HL-60 (cell line): ENCODE results near the gene ST6GALNAC4.

ENCODE experiments used
- CTCF ChIP-seq: IDR thresholded peaks from one replicate; pipeline ENCODE4 v1.5.1; 2011; ENCODE audit warnings: low read length, control low read depth, inconsistent platforms; ENCODE audit not compliant: insufficient read depth
- POLR2AphosphoS5 ChIP-seq: IDR thresholded peaks from 2 replicates; pipeline ENCODE4 v1.6.1; 2012; ENCODE audit warnings: low read depth
- REST ChIP-seq: IDR thresholded peaks from 2 replicates; pipeline ENCODE4 v1.6.1; 2012; ENCODE audit warnings: low read depth; ENCODE audit not compliant: insufficient replicate concordance

GRCh38 chr9:127943731-127944144 lies 26.9 kb upstream of the ST6GALNAC4 start:
- no peak for TF ChIP-seq POLR2AphosphoS5
- peak; percentile 89 for TF ChIP-seq CTCF
- TF ChIP-seq REST: no peak
